ENCODE results near the gene CREB5.

CREB5 gene

GRCh38 chr7:28617308-28617880 lies 205.1 kb downstream of the CREB5 start:
- in situ Hi-C loops (cut with MboI; ENCODE audit: low pct_unique_long_range_greater_than_20kb, low sequenced_read_pairs) = no loop called here
- DNase-seq = no peak

GRCh38 chr7:28618383-28618782 lies 206.1 kb downstream of the CREB5 start:
- in situ Hi-C loops (cut with MboI; ENCODE audit: low pct_unique_long_range_greater_than_20kb, low sequenced_read_pairs) = no loop called here
- no peak for DNase-seq

- no peak for DNase-seq
- in situ Hi-C loops (cut with MboI; ENCODE audit: low pct_unique_long_range_greater_than_20kb, low sequenced_read_pairs) = no loop called here
Observed at GRCh38 chr7:28619256-28619655, 206.9 kb downstream of the CREB5 start.

- in situ Hi-C loops (cut with MboI; ENCODE audit: low pct_unique_long_range_greater_than_20kb, low sequenced_read_pairs) = no loop called here
- DNase-seq = no peak
Observed at GRCh38 chr7:28621369-28621841, 209.1 kb downstream of the CREB5 start.

- no peak for DNase-seq
- in situ Hi-C loops (cut with MboI; ENCODE audit: low pct_unique_long_range_greater_than_20kb, low sequenced_read_pairs) = no loop called here
Observed at GRCh38 chr7:28623105-28623730, 210.9 kb downstream of the CREB5 start.

- in situ Hi-C loops (cut with MboI; ENCODE audit: low pct_unique_long_range_greater_than_20kb, low sequenced_read_pairs) = no loop called here
- no peak for DNase-seq
Observed at GRCh38 chr7:28623863-28624262, 211.5 kb downstream of the CREB5 start.

GRCh38 chr7:28625432-28625831 lies 213.1 kb downstream of the CREB5 start:
- DNase-seq = no peak
- in situ Hi-C loops (cut with MboI; ENCODE audit: low pct_unique_long_range_greater_than_20kb, low sequenced_read_pairs) = loop anchor here (25.0 kb wide), 1 partner anchor 237 kb away; no protein-coding TSS in a partner anchor

GRCh38 chr7:28626221-28626620 lies 213.9 kb downstream of the CREB5 start:
- no peak for DNase-seq
- in situ Hi-C loops (cut with MboI; ENCODE audit: low pct_unique_long_range_greater_than_20kb, low sequenced_read_pairs) = loop anchor here (25.0 kb wide), 1 partner anchor 236 kb away; no protein-coding TSS in a partner anchor

GRCh38 chr7:28626624-28627262 lies 214.4 kb downstream of the CREB5 start:
- in situ Hi-C loops (cut with MboI; ENCODE audit: low pct_unique_long_range_greater_than_20kb, low sequenced_read_pairs) = loop anchor here (25.0 kb wide), 1 partner anchor 236 kb away; no protein-coding TSS in a partner anchor
- peak; percentile 39 for DNase-seq

GRCh38 chr7:28627263-28627653 lies 214.9 kb downstream of the CREB5 start:
- no peak for DNase-seq
- in situ Hi-C loops (cut with MboI; ENCODE audit: low pct_unique_long_range_greater_than_20kb, low sequenced_read_pairs) = loop anchor here (25.0 kb wide), 1 partner anchor 235 kb away; no protein-coding TSS in a partner anchor

- in situ Hi-C loops (cut with MboI; ENCODE audit: low pct_unique_long_range_greater_than_20kb, low sequenced_read_pairs) = loop anchor here (25.0 kb wide), 1 partner anchor 234 kb away; no protein-coding TSS in a partner anchor
- no peak for DNase-seq
Observed at GRCh38 chr7:28627896-28628295, 215.6 kb downstream of the CREB5 start.

GRCh38 chr7:28629216-28629842 lies 217.0 kb downstream of the CREB5 start:
- in situ Hi-C loops (cut with MboI; ENCODE audit: low pct_unique_long_range_greater_than_20kb, low sequenced_read_pairs) = loop anchor here (25.0 kb wide), 1 partner anchor 233 kb away; no protein-coding TSS in a partner anchor
- DNase-seq = no peak

- in situ Hi-C loops (cut with MboI; ENCODE audit: low pct_unique_long_range_greater_than_20kb, low sequenced_read_pairs) = loop anchor here (25.0 kb wide), 1 partner anchor 232 kb away; no protein-coding TSS in a partner anchor
- DNase-seq = no peak
Observed at GRCh38 chr7:28630350-28630749, 218.0 kb downstream of the CREB5 start.

GRCh38 chr7:28631995-28632394 lies 219.7 kb downstream of the CREB5 start:
- in situ Hi-C loops (cut with MboI; ENCODE audit: low pct_unique_long_range_greater_than_20kb, low sequenced_read_pairs) = loop anchor here (25.0 kb wide), 1 partner anchor 230 kb away; no protein-coding TSS in a partner anchor
- no peak for DNase-seq

- DNase-seq = no peak
- in situ Hi-C loops (cut with MboI; ENCODE audit: low pct_unique_long_range_greater_than_20kb, low sequenced_read_pairs) = loop anchor here (25.0 kb wide), 1 partner anchor 223 kb away; no protein-coding TSS in a partner anchor
Observed at GRCh38 chr7:28638914-28639313, 226.6 kb downstream of the CREB5 start.

GRCh38 chr7:28640001-28640400 lies 227.7 kb downstream of the CREB5 start:
- DNase-seq = no peak
- in situ Hi-C loops (cut with MboI; ENCODE audit: low pct_unique_long_range_greater_than_20kb, low sequenced_read_pairs) = loop anchor here (25.0 kb wide), 1 partner anchor 222 kb away; no protein-coding TSS in a partner anchor

- DNase-seq = no peak
- in situ Hi-C loops (cut with MboI; ENCODE audit: low pct_unique_long_range_greater_than_20kb, low sequenced_read_pairs) = loop anchor here (25.0 kb wide), 1 partner anchor 220 kb away; no protein-coding TSS in a partner anchor
Observed at GRCh38 chr7:28641752-28642545, 229.6 kb downstream of the CREB5 start.

GRCh38 chr7:28643188-28643569 lies 230.9 kb downstream of the CREB5 start:
- no peak for DNase-seq
- in situ Hi-C loops (cut with MboI; ENCODE audit: low pct_unique_long_range_greater_than_20kb, low sequenced_read_pairs) = loop anchor here (25.0 kb wide), 1 partner anchor 219 kb away; no protein-coding TSS in a partner anchor
